ENCODE data around the gene EFCAB8.
"Not testable (repeated sequence)": the region's sequence is repeated elsewhere in the genome, so short reads cannot be mapped to it uniquely, and the experiment has no call there.

EFCAB8 gene

DNA sequence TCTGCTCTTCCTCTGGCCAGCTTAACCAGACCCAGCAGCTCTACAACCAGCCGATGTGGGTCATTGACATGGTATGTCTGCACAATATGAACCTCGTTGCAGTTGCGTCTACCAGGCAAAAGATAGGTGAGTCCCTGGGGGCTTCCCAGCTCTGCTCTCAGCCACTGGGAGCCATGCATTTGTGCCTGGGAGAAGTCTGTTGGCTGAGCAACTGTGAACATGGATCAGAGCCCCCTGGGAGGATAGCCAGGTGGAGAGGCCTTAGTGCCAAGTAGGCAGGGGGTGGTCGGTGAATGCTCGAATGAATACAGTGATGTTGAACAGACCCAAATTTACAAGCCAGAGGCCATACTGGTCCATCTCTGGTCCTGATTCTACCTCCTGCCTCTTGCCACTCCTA is 30.6 kb downstream of the EFCAB8 start:
- DNase-seq = no peak

DNA sequence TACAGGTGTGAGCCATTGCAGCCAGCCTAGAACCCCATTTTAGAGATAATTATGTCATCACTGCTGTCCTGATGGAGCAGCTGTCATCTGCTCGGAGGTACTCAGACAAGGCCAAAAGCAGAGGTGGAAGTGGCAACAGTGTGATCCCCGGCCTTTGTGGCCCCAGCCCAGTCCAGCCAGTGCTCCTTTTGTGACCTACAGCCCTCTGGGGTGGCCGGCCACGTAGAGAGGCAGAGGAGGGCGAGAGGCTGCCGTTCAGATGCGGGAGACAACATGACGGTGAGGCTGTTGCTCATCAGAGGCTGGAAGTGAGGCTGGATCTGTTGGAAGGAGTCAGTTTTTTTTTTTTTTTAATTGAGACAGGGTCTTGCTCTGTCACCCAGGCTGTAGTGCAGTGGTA is 32.8 kb downstream of the EFCAB8 start:
- no peak for DNase-seq

DNA sequence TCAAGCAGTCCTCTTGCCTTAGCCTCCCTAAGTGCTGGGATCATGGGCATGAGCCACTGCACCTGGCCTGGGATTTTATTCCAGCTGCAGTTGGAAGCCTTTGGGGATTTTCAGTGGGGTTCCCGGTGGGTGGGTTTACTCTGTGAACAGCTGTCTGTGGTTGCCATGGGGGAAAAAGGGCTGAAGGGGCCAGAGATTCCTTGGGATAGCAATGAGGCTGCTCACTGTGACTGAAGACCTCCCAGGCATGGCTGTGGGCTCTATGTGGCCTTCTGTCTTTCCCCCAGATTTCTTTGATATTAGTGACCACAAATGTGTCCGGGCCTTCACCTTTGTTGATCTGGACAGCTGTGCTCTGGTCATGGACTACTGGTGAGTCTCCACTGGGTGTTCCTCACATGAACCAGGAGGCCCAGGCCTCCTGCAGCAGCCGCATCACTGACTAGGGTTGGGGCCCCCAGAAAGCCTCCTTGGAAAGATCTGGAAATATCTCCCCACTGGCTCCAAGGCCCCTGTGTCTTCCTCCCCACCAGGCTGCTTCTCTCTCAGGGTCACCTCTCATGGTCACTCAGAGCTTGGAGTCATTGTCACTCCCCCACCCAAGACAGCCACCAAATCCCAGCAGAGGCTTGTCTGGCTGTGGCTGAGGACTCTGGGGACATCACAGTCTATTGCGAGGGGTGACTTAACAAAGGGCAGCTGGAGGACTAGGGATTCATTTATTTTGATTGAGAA is 33.4 kb downstream of the EFCAB8 start:
- DNase-seq = no peak

DNA sequence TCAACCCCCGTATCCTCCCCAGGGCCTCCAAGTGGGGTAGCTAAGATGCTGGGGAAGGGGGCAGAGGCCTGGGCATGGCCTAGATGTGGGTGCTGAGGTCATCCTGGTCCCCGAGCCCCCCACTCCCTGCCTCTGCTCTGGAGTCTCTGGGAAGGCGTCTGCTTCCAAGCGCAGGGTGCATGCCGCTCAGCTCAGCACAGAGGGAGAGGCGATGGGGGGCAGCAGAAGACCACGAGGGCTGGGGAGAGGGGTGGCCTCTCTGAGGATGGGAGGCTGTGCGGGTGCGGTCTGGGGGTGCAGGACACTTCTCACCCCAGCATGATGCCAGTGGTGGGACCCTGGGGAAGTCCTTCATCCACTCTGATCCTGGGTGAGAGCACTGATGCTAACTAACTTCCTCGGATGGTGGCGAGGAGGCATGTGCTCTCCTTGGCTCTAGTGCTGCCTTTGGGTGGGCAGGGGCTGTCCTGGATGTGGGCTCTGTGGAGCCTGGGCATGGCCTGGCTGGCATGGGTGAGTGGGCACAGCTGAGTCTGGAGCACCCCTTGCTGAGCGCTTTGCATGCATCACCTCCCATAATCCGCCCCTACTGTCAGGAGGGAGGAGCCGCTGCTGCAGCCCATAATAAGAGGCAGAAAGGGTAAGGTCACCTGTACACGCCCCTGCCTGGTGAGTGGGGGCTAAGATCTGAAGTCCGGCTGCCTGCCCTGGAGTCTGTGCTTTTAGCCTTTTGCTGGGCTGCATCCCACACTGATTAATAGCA is 34.7 kb downstream of the EFCAB8 start:
- no peak for DNase-seq

DNA sequence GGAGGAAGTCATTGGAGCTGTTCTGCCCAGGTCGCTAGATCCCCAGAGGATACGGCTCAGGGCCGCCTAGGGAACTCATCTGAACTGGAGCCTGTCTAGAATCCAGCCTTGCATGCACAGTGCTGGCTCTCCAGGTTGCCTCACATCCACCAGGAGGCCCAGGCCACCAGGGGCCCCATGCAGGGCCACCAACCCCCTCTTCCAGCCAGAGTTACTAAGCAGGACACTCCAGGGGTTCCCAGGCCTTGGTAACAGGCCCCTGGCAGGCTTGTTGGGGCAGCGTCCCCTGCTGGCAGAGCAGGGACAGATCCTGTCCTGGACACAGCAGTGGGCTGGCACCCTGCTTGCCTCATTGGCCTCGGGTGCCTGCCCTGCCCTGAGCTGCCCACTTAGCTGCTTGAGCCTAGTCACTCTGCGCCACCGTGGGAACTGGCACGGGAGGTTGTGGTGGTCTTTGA is 35.3 kb downstream of the EFCAB8 start:
- no peak for DNase-seq

DNA sequence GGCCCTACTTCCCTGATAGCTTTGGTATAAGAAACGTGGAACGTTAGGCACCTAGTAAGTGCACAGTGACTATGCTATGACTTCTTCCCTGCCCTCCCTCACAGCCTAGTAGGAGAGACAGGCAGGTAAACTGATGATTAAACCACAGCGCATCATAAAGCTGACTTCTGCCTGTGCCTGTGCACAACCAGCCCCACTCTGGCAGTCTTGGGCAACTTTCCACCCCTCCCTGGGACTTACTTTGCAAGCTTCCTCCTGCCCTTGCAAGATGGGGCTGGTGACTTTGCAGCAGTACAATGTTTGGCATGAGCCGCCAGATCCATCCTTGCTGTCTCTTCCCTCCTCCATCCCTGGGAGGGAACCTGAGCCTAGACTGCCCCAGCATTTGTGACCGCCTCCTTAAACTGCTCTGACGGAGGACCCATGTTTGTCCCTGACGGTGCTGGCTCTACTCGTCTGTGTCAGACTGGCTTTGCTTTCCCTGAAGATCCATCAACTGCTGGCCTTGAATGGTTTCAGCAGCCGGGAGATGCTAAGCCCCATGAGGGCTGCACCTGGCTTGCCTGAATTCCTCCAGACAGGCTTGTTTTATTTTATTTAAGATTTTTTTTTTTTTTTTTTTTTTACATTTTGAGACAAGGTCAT is 36.1 kb downstream of the EFCAB8 start:
- DNase-seq = no peak

DNA sequence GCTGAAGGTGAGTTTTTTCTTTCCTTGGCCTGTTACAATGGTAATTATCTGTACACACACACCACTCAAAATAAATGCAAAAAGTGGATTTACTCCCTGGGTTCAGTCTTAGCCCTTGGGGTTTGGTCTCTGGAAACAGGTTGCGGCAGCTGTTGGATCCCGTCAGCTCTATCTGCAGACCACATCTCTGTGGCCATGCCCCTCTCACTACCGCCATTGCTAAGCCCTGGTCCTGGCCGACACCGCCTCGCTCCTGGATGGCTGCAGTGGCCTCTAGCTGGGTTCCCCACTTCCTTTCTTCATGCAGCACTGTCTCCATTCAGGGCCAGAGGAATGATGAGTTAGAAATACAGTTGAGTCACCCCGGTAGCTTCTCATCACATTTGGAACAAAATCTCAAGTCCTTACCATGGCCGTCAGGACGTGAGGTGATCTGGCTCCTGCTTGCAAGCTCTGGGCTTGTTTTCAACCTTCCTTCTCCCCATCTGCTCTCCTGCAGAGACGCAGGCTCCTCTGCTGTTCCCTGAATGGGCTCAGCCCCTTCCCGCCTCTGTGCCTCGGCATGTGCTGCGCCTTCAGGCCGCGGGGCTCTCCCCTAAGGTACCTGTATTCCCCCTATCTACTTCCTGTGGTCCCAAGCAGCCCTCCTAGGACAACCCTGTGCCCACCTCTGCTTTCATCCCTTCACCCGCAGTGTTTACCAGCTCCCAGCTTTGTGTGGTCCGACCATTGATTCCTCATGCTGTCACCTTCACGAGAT is 38.0 kb downstream of the EFCAB8 start:
- DNase-seq = no peak

DNA sequence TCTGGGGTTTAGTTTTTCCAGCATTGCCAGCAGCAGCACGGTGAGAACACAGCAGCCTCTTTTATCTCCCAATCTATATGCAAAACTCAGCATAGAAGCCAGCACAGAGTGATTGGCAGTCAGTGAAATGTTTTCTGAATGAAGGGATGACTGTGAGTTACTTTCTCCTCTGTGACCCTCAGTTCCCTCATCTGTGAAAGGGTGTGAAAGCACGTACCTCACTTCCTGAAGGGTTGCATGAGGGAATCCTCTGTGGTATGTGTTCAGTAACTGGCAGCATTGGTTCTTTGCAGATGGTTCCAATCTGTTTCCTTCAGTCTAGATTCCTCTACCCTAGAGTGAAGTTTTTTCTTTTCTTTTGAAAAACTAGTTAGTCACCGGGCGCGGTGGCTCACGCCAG is 40.0 kb downstream of the EFCAB8 start:
- DNase-seq = no peak

DNA sequence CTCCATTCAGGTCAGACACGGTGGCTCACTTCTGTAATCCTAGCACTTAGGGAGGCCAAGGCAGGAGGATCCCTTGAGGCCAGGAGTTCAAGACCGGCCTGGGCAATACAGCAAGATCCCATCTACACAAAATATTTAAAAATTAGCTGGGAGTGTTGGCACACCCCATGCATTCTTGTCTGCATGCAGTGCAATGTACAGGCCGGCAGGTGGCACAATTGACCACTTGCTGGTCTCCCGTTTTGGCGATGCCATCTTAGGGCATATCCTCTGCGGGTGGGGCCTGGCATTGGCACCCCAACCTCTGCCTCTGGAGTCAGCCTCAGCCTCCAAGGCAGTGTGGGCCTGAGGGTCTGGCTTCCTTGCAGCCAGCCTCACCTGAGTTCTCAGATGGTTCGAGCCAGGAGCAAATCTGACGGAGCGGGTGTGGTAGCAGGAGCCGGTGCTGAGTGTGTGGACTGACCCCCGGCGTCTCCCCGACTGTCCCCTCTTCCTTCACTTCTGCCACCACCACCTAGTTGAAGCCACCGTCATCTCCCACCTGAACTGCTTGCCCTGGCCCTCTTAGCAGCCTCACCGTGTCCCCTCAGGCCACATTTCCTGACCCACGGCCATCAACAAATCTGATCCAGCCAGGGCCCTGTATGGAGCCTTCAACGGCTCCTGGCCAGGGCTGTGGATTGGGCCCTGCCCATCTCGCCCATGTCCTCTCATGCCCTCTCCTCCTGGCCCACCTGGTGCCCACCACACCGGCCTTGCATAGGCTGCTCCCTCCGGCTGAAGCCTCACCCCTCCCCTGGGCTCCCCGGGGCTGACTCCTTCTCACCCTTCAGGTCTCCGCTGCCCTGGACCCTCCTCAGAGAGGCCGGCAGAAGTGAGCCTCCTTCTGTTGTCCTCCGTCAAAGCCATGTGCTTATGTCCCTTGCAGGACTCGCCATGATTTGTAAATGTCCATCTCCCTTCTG is 44.0 kb downstream of the EFCAB8 start:
- peak; percentile 42 for DNase-seq

DNA sequence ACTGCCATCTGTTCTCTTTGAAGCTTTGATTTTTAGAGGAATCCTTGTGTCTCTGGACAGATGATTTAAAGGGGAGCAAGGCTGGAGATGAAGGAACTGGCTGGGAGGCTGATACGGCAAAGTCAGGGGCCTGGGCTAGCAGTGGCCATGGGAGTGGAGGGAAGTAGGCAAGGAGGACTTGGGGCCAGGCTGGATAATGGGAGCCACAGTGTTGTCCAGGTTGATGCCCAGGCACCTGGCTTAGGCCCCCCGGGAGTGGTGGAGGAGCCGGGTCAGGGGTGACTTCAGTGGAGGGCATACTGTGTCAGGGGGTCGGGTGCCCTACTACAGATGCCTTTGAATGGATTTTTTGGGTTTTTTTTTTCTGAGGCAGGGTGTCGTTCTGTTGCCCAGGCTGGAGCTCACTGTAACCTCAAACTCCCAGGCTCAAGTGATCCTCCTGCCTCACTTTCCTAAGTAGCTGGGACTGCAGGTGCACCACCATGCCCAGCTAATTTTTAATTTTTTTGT is 45.0 kb downstream of the EFCAB8 start:
- DNase-seq = no peak

DNA sequence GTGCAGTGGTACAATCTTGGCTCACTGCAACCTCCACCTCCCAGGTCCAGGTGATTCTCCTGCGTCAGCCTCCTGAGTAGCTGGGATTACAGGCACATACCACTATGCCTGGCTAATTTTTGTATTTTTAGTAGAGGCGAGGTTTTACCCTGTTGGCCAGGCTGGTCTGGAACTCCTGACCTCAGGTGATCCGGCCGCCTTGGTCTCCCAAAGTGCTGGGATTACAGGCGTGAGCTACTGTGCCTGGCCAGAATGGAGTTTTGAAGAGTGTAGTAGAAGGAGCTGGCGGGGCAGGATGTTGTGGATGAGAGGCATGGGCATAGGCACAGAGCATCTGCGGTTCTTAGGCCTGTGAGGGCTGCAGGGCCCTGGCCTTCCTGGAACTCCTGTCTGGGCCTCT is 46.0 kb downstream of the EFCAB8 start:
- DNase-seq = not testable (repeated sequence)

DNA sequence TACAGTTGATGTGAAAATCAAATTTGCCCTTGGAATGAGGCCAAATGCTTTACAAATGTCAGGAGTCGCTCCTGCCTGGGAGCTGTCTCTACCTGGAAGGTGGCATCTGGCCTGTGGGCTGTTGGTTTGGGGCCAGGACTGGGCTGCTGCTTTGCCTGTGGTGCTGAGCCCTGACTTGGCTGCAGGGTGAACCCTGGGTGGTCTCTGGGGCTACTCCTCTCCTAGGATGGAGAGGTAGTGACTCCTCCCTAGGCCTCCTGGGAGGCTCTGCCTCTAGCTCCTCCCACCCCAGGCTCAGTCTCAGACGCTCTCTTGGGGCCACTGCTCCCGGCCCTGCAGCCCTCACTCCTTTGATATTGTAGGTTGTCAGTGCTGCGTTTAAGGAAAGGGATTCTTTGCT is 47.5 kb downstream of the EFCAB8 start:
- no peak for DNase-seq

DNA sequence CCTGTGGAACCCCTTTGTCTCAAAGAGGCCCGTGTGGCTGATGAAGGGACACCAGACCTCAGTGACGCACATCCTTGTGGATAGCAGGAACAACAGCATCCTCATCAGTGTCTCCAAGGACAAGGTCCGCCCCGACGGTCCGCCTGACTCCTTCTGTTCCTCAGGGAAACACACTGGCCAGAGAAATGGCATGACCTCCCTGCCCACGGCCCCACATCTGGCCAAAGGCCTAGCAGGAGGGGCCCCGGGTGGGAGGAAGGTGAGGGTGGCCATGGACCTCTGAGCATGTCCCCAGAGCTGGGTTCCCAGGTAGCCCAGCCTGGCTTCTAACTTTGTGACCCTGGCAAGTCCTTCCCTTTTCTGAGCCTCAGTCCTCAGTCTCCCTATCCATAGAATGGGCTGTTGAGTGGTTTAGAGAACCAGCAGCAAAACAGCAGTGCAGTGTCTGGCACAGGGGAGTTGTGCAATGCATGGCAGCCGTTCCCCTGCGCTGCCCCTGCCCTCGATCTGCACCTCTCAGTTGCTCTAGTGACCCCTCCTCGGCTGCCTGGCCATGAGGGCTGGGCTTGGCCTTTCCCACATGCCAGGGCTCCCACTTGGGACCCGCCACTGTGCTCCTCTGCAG is 48.3 kb downstream of the EFCAB8 start:
- DNase-seq = no peak

DNA sequence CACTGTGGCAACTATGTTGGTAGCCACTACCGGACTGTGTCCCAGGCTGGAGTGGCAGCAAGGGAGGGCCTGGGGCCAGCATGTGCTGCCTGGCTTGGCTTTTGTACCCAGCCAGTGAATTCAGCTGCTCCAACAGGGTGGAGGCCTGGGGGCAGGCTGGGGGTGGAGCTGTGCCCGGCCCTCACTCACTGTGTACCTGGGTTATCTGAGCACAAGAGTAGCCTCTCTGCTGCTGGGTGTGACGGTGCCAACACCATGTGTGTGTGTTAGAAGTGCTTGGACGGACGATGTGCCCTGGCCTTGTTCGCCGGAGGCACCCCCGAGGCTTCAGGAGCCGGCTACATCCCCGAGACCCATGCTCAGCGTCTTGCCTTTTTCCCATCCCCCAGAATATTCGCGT is 49.2 kb downstream of the EFCAB8 start:
- no peak for DNase-seq

DNA sequence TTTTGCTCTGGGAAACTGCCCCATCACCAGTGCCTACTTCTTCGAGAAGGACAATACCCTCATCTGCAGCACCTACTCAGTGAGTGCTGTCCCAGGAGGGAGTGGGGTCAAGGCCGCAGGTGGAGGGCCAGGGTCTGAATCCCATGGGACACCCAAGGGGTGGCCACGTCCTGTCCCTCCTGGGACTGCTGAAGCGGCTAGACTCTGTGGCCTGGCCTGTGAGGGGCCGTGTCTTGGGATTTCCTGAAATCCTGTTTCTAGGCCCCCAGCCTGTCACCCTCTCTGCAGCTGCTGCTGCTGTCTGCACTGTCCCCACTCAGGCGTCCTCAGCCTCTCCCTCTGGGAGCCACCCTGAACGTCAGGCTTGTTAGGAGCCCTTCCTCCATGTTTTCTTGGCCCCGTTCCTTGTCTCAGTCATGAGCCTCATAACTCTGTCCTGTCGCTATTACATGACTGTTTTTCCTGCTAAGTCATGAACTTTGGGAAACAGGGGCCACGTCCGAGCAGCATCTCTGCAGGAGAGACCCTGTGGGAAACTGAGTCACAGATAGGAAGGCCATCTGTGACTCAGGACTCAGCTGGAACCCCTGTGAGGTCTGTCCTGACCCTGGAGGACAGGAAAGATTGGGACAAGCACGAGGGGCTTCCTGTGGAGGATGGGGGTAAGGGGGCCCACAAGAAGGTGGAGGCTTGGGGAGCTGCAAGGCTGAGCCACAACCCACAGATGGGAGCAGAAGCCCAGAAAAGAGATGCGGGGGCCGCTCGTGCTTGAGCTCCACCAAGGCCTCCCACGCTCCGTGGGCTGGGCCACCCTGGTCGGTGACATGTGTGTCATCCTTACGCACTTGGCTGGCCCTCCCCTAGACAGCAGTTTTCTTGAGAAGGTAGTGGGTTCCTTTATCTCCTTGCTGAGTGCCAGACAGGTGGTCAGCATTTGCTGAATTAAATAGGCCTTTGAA is 49.9 kb downstream of the EFCAB8 start:
- no peak for DNase-seq

DNA sequence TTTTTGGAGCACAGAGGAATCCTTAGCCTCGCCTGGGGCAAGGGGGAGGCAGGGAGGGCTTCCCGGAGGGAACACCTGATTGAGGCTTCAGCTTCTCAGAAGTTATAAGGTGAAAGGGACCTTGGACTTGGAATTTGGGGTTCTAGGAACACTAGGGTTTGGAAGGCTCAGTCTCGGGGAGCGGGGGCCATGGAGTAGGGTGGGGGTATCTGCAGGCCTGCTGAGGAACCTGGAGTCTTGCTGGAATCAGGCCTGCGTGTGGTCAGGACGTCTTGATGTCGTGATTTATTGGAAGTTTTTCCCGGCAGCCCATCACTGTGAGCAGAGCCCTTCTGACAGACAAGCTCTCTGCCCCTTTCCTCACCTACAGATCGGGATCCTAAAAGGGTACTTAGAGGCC is 50.7 kb downstream of the EFCAB8 start:
- DNase-seq = no peak

DNA sequence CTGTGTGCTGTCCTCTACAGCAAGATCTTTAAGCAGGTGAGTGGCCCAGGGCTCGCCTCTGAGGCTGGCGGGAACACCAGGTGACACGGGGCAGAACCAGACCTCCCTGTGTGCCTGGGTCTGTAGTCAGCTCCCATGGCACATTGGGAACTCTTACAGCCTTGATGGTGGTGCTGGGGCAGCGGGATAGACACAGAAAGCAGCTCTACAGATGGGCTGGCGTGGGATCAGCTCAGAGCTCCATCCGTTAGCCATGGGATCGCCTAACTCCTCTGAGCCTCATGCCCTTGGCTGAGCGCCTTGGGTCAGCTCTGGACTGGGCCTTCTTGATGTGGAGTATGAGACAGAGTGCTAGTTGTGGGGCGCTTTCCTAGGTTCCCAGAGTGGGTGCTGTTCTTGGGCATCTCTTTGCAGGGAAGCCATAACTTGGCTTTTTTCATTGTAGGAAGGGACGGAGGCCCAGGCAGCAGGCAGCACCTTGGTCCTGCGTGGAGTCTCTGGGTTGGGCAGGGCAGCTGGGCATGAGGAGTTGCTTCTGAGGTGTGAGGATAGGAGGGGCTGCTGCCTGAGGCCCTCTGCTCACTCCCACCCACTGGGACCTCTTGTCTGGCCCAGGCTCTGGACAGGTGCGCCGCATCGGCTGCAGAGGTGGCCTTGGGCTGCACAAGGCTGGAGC is 51.3 kb downstream of the EFCAB8 start:
- DNase-seq = no peak

DNA sequence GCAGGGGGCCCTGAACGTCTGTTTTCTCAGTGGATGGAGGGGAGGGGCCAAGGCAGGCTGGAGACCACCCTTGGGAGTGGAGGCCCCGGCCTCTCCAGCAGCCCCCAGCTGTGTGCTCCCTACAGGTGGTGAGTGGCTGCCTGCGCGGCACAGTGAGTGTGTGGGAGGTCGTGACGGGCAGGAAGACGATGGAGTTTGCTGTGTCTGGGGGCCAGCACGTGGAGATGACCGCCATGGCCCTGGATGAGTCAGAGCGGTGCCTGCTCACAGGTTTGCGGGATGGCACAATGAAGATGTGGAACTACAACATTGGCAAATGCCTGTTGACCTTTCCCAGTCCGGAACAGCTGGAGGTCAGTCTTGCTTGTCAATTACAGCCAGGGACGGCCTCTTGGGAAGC is 52.6 kb downstream of the EFCAB8 start:
- DNase-seq = no peak

DNA sequence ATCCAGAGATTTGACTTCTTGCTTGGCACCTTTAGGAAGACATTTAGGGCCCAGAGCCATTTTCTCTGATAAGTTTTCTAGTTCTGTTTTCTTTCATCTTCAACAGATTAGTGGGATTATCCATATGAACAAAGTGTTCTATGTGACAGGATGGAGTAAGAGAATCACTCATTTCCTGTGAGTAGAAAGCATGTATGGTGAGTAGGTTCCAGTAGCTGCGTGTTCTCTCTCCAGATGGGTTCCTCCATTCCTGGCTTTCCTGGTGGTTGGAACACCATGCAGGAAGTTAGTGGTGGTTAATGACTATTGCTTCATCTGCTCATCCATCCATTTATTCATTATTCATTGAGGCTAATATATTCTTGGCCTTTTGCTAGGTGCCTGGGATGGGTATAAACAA is 54.0 kb downstream of the EFCAB8 start:
- DNase-seq = no peak

DNA sequence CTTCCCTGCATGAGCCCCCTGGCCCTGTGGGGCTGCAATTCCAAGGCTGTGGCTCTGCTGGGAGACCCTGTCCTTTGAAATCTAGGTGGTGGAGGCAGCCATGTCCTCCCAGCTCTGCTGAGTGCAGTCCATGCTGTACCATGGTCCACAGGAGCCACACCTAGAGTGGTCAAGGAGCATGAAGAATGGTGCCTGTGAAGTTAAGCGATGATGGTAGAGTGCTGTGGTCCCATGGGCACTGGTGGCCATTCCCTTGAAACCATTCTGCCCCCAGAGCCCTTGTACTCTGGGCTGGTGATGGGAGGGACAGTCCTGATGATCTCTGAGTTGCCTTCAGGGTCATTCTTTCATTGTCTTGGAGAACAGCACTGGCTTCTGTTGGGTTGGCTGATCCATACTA is 55.3 kb downstream of the EFCAB8 start:
- no peak for DNase-seq

Measured in NK-92 treated with Interleukin-12 subunit alpha and Interleukin-12 subunit beta, amount 100 ng/mL, for 24 hours (cell line).